Measurements from ENCODE around the gene PRDM9.

The PRDM9 gene

GRCh38 chr5:23571059-23571458 is 63.6 kb downstream of the PRDM9 start:
- Histone ChIP-seq H3K4me3 (ENCODE audit: low read depth in 1 of 2, low read length in 1 of 2) (no peak overlapping the region), H3K9me3 (no peaks in the 10 kb centered on the region), H3K4me1 (ENCODE audit: control insufficient read depth in 1 of 2, insufficient read depth in 1 of 2, low read depth in 1 of 2, low read length in 1 of 2) (no peaks in the 10 kb centered on the region), H3K27me3 (no peaks in the 10 kb centered on the region), H3K36me3 (no peaks in the 10 kb centered on the region), H3K27ac (no peak overlapping the region)
- no peak for TF ChIP-seq CTCF (IDR thresholded peaks at IDR 0.05)
